NCI-H2081 treated with DMSO at 0.1 percent for 48 hours (cell line): ENCODE measurements around the gene ATP2A3.
"Not testable (repeated sequence)": the region's sequence is repeated elsewhere in the genome, so short reads cannot be mapped to it uniquely, and the experiment has no call there.

ENCODE experiments used
- DNase-seq: peaks from one replicate; lab custom pipeline; 2025; lab: John Stamatoyannopoulos, UW

Gene ATP2A3

DNA sequence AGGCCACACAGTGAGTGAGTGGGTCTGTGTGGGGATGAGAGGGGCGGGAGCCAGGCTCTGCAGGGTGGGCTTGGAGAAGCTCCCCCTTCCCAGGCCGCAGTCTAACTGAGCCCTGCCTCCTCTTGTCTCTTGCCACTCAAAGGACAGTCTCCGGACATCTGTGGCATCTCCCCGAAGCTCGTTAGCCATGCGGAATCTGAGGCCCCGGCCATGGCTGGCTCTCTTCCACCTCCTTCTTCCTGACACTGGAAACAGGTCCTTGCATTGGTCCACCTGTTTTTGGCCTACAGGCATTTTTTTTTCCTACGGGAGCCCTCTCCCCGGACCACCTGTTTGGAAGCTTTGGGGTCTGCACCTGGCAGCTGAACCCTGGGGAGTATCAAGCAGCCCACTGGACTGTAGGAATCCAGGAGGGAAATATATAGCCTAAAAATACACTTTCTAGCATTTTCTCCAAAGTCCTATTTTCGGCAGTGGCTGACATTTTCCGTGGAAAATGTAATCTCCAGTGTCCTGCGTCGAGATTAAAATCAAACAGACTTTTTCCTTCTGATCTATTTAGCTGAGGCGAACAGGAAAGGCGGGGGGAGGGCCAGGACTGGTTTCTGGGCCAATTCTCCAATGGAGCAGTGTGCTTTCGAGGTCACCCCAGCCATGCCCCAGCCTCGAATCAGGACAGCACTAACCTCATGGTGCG is 9.1 kb downstream of the ATP2A3 start:
- no peak for DNase-seq

- DNase-seq: no peak
Measured at GRCh38 chr17:3954086-3954485, 10.2 kb downstream of the ATP2A3 start.

- no peak for DNase-seq
Measured at GRCh38 chr17:3953542-3953941, 10.7 kb downstream of the ATP2A3 start.

GRCh38 chr17:3952186-3952585 is 12.1 kb downstream of the ATP2A3 start:
- DNase-seq: no peak

DNA sequence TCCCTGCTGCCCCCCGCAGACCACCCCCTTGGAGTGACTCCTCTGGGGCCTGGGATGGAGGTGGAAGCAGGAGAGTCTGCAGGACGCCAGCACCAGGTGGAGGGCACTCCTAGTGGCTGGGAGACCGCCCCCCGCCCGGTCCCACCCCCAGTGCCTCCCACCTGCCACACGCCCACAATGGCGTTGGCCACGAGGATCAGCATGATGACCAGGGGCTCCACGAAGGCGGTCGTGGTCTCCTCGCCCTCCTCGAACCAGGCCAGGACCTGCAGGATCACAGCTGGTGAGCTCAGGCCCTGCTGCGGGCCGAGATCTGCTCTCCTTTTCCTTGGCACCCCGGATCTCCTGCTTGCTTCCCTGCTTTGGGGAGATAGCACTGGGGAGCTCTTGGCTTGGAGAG is 12.8 kb downstream of the ATP2A3 start:
- DNase-seq: no peak

DNA sequence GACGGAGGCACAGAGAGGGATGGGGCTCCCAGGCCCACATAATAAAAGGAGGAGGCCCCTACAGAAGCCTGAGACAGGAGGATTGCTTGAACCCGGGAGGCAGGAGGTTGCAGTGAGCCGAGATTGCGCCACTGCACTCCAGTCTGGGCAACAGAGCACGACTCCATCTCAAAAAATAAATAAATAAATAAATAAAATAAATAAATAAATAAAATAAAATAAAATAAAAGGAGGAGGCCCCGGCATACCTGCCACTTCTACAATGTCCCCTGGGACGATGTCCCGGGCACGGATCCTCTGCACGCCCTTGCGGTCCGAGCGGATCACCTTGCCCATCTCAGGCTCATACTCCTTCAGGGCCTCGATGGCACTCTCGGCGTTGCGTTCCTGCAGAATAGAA is 13.2 kb downstream of the ATP2A3 start:
- no peak for DNase-seq

DNA sequence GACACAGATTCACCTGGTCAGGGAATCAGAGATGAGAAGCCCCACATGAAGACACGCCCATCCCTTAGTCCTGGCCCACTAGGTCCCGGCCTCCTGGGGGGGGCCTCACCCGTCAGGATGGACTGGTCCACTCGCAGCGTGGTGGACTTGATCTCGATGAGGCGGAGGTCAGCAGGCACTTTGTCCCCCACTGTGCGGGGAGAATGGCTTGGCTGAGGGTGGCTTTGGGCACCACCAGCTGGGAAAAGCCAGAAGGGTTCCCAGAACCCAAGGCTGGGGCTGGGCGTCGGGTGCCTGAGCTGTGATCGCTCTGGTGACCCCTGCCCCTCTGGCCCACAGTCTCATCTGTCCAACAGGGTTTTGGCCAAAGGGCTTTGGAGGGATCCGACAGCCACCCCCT is 13.7 kb downstream of the ATP2A3 start:
- DNase-seq: no peak

DNA sequence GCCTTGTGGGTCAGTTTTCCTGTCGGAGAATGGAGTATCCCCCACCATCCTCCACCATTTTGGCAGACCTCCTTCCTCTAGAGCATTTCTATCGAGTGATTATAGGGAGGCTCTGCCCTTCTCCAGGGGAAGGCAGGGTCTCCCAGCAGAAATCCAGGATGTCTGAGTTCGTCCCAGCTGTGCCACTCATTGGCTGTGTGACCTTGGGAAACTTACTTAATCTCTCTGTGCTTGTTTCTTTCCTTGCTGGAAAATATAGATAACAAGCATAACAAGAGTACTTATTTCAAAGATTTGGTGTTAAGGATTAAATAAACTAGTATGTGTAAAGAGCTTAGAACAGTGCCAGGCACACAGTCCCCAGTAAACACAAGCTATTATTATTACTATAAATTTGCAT is 14.8 kb downstream of the ATP2A3 start:
- no peak for DNase-seq

- not testable (repeated sequence) for DNase-seq
Measured at GRCh38 chr17:3948551-3948950, 15.7 kb downstream of the ATP2A3 start.

GRCh38 chr17:3947318-3947810 is 16.9 kb downstream of the ATP2A3 start:
- no peak for DNase-seq

DNA sequence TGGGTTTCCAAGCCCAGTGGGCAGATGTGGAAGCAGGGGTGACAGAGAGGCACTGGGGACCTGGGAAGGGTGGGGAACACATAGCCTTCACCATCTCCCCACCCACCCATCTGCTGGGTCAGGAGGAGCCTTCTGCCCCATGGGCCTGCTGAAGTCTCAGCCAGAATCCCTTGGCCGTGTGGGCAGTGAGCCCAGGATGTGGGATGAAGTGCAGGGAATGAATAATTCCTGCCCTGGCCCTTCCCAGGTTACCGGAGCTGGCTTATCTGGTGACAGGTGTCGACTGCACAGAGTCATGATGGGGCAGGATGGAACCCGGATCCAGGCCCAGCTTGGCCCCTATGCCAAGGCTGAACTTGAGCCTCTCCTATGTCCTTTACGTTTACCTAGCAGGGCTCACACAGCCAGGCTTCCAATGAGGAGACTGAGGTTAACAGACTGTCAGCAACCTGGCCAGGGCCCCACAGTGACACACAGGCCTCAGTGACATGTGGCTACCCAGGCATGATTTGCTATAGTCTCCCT is 17.5 kb downstream of the ATP2A3 start:
- DNase-seq: no peak

- no peak for DNase-seq
Measured at GRCh38 chr17:3944485-3945388, 19.5 kb downstream of the ATP2A3 start.

DNA sequence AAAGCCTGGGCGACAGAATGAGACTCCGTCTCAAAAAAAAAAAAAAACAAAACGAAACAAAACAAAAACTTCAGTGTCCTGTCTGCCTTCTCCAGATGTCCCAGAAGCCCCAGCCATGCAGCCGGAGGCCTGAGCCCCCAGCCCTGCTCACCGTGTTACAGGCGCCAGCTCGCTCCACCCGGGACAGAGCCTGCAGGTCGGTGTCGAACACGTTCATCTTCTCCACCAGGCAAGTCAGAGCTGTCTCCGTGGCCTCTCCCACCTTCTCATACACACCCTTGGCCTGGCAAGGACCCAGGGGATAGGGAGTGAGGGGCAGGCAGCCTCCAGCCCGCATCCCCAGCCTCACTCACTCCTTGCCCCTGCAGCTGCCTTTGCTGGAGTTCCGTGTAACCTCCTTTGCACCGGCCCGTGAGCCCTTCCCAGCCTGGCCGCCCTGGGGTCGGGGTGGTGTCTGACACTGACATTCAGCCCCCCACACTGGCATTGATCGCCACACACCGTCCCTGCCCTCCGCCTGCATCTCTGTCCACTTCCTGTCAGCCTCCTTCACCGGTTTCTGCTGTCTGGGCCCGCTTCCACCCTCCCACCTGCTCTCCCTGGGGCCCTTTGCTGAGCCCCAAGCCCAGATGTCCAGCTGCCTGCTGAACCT is 20.9 kb downstream of the ATP2A3 start:
- DNase-seq: no peak

GRCh38 chr17:3940965-3941698 is 23.1 kb downstream of the ATP2A3 start:
- no peak for DNase-seq

DNA sequence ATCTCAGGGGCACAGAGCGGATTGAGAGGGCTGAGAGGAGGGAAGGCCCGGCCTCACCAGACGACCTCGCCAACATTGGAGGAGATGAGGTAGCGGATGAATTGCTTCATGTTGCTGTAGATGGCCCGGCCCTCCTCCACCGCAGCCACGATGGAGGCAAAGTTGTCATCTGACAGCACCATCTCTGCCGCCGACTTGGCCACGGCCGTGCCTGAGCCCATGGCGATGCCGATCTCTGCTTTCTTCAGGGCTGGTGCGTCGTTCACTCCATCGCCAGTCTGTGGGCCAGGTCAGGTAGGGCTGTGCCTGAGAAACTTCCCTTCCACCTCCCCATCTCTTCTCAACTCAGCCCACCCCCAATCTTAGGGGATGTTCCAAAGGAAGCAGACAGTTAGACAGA is 26.9 kb downstream of the ATP2A3 start:
- DNase-seq: no peak

DNA sequence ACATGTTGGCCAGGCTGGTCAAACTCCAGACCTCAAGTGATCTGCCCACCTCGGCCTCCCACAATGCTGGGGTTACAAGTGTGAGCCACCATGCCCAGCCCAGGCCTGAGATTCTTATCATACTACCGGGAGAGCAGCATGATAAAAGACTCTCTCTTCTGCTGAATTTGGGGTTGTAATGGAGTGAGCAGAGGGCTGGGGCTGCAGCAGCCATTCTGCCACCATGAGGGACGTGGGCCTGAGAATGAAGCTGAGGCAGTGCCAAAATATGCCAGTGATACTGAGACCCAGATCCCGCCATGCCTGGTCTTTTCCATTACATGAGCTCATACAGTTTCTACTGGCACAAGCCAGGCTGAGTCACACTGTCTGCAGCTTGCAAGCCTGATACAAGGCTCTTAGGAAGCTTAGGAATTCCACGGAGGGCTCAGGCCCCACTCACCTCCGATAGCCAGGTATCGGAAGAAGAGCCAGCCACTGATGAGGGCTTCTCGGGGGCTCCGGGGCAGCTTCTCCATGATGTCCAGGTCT is 28.3 kb downstream of the ATP2A3 start:
- no peak for DNase-seq

GRCh38 chr17:3935140-3935542 is 29.1 kb downstream of the ATP2A3 start:
- no peak for DNase-seq

DNA sequence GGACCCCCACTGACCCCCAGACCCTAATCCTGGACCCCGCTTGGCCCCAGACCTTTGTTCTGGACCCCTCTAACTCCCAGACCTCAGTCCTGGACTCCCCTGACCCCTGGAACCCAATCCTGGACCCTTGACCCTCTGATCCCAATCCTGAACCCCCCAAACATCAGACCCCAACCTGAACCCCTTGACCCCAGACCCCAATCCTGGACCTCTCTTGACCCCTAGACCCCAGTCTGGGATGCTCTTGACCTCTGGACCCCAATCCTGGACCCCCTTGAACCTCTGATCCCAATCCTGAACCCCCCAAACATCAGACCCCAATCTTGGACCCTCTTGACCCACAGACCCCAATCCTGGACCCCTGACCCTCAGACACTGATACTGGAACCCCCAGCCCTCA is 34.5 kb downstream of the ATP2A3 start:
- DNase-seq: no peak

- DNase-seq: no peak
Measured at GRCh38 chr17:3929181-3929580, 35.1 kb downstream of the ATP2A3 start.

GRCh38 chr17:3928406-3928805 is 35.8 kb downstream of the ATP2A3 start:
- DNase-seq: no peak

DNA sequence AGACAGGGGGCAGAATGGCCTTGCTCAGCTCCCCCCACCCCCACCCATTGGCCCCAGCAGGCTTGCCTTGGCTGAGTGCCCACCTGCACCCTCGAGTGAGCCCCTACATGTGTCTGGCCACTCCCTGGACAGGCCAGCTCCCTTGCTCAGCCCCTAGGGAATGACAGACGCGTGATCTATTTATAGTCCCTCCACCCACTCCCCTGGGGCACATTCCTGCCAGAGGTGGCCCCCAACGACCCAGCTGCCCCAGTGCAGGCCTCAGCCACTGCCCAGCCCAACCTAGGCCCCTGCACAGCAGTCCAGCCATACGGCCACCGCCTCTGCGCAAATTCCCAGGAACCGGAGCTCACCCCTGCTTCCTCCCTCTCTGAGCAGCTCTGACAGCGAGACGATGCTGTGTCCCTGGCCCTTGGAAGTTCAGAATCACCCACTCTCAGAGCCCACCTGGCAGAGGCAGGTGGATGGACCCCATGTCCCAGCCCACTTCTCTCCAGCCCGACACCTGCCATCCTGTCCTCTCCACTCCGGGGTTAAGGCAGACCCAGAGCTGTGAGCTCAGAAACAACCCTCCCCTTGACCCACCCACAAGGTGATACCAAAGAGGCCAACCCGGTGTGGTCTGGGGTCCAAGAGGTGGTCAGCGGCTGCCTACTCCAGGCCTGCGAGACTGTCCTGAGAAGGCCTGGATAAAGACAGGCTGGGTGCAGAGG is 36.5 kb downstream of the ATP2A3 start:
- DNase-seq: no peak
